Loucy (cell line): ENCODE data around the gene TOM1L2.

ENCODE experiments used
- H2AFZ ChIP-seq: fragments of 200-600 bp; sonication (generic); 2 replicates; pipeline ENCODE4 v1.6.0; 2016; ENCODE audit warnings: antibody characterized with exemption, mild to moderate bottlenecking, low read length, moderate library complexity
- H3F3A ChIP-seq: fragments of 200-600 bp; 2 replicates; pipeline ENCODE4 v1.6.0; 2016; ENCODE audit warnings: antibody characterized with exemption, low read depth, mild to moderate bottlenecking
- H3K27me3 ChIP-seq: fragments of 200-600 bp; sonication (generic); 2 replicates; pipeline ENCODE4 v1.6.1; 2014; ENCODE audit warnings: low read length, mild to moderate bottlenecking; ENCODE audit not compliant: insufficient read depth, poor library complexity, severe bottlenecking
- H3K36me3 ChIP-seq: fragments of 200-600 bp; sonication (generic); 2 replicates; pipeline ENCODE4 v1.6.1; 2016; ENCODE audit warnings: low read length; ENCODE audit not compliant: insufficient read depth
- H3K4me1 ChIP-seq: fragments of 200-600 bp; sonication (generic); 2 replicates; pipeline ENCODE4 v1.5.1; 2014; ENCODE audit warnings: low read length, mild to moderate bottlenecking; ENCODE audit not compliant: insufficient read depth, poor library complexity, severe bottlenecking
- H3K4me2 ChIP-seq: fragments of 200-600 bp; sonication (generic); 2 replicates; pipeline ENCODE4 v1.6.0; 2014; ENCODE audit warnings: antibody characterized with exemption, low read length, low read depth, mild to moderate bottlenecking; ENCODE audit not compliant: poor library complexity, severe bottlenecking
- H3K4me3 ChIP-seq: fragments of 200-600 bp; sonication (generic); 2 replicates; pipeline ENCODE4 v1.5.1; 2014; ENCODE audit warnings: low read length, mild to moderate bottlenecking, mixed read lengths; ENCODE audit not compliant: poor library complexity, severe bottlenecking
- H3K79me2 ChIP-seq: fragments of 200-600 bp; sonication (generic); 2 replicates; pipeline ENCODE4 v1.6.1; 2014; ENCODE audit warnings: low read length; ENCODE audit not compliant: insufficient read depth
- H3K9ac ChIP-seq: fragments of 200-600 bp; sonication (generic); 2 replicates; pipeline ENCODE4 v1.6.0; 2014; ENCODE audit warnings: mild to moderate bottlenecking, low read depth, low read length, moderate library complexity; ENCODE audit not compliant: poor library complexity, severe bottlenecking
- H3K9me2 ChIP-seq: fragments of 200-600 bp; sonication (generic); replicated peaks from 2 replicates; pipeline ENCODE4 v1.6.1; 2016; ENCODE audit warnings: low read depth, low read length, mixed read lengths
- H3K9me3 ChIP-seq: fragments of 200-600 bp; sonication (generic); 2 replicates; pipeline ENCODE4 v1.6.1; 2014; ENCODE audit warnings: mild to moderate bottlenecking, antibody characterized with exemption, low read length, low read depth; ENCODE audit not compliant: insufficient read depth
- H4K20me1 ChIP-seq: fragments of 200-600 bp; sonication (generic); 2 replicates; pipeline ENCODE4 v1.6.0; 2014; ENCODE audit warnings: antibody characterized with exemption, low read length, mild to moderate bottlenecking; ENCODE audit not compliant: insufficient read depth, poor library complexity, severe bottlenecking
- EZH2phosphoT487 ChIP-seq: fragments of 200-600 bp; IDR thresholded peaks from 2 replicates; pipeline ENCODE4 v1.6.1; 2018; ENCODE audit warnings: antibody characterized with exemption, mild to moderate bottlenecking, moderate library complexity, borderline replicate concordance
- TF ChIP-seq, protein P1 (sequence below): fragments of 200-600 bp; sonication (generic); conservative IDR thresholded peaks from 2 replicates; pipeline ENCODE4 v1.5.1; 2014; ENCODE audit warnings: mild to moderate bottlenecking, antibody characterized with exemption, low read length

Gene TOM1L2

DNA sequence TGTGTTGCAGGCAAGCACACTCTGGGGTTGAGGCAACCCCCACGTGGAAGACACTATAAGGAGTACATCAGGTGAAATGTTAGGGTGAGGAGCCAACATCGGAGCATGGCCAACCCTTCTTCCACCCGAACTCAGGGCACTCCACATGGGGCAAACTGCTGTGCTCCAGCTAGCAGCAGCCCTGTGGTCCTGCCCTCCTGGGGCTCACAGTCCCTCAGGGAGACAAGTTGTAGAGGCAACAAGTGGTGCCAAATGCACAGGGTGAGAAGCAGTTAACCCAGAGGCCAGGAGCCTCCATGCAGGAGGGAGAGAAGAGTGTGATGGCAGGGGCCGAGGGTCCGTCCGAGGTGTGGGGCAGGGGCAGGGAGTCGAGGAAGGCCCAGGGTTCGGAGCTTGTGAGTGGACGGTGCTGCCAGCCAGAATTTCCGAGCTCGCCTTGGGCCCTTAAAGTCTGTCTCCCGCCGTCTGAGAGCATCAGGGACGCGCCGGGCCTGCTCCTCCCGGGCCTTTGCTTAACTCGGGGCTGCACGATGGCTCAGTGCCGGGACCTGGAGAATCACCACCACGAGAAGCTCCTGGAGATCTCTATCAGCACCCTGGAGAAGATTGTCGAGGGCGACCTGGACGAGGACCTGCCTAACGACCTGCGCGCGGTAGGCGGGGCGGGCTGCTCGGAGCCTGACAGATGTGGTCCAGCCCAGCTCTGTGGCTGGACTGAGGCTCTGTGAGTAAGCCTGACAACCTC lies 34.5 kb upstream of the TOM1L2 start:
- Histone ChIP-seq H3K79me2 (no peaks in the 10 kb centered on the region), H4K20me1 (no peaks in the 10 kb centered on the region), H3K9me3 (no peaks in the 10 kb centered on the region), H2AFZ (no peak overlapping the region), H3K4me3 (no peak overlapping the region), H3K4me2 (no peak overlapping the region), H3K4me1 (no peaks in the 10 kb centered on the region), H3F3A (no peaks in the 10 kb centered on the region), H3K27me3 (no peaks in the 10 kb centered on the region), H3K9ac (no peak overlapping the region), H3K9me2 (no peaks in the 10 kb centered on the region), H3K36me3 (no peaks in the 10 kb centered on the region)
- TF ChIP-seq EZH2phosphoT487, result no peak
- TF ChIP-seq, protein P1, sequence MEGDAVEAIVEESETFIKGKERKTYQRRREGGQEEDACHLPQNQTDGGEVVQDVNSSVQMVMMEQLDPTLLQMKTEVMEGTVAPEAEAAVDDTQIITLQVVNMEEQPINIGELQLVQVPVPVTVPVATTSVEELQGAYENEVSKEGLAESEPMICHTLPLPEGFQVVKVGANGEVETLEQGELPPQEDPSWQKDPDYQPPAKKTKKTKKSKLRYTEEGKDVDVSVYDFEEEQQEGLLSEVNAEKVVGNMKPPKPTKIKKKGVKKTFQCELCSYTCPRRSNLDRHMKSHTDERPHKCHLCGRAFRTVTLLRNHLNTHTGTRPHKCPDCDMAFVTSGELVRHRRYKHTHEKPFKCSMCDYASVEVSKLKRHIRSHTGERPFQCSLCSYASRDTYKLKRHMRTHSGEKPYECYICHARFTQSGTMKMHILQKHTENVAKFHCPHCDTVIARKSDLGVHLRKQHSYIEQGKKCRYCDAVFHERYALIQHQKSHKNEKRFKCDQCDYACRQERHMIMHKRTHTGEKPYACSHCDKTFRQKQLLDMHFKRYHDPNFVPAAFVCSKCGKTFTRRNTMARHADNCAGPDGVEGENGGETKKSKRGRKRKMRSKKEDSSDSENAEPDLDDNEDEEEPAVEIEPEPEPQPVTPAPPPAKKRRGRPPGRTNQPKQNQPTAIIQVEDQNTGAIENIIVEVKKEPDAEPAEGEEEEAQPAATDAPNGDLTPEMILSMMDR, result no peak

DNA sequence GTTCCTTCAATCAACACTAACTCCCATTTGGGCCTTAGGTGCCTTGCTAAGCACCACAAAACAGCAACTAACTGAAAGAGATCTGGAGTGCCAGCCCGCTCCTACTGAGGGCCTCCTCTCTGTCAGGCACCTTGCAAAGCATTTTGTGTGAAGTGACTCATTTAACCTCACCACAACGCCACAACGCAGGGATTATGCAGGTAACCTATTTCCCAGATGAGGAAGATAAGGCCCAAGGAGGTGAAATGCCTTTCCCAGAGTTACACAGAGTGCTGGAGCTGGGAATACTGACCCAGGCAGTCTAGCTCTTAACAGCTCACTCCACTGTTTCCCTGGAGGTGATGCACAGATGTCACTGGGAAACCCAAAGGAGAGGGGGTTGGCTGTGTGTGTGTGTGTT lies 33.3 kb upstream of the TOM1L2 start:
- H3F3A ChIP-seq, result no peaks in the 10 kb centered on the region
- H3K4me1 ChIP-seq, result no peaks in the 10 kb centered on the region
- no peak overlapping the region for H3K4me2 ChIP-seq
- H3K9me2 ChIP-seq, result no peaks in the 10 kb centered on the region
- no peaks in the 10 kb centered on the region for H3K9me3 ChIP-seq
- H2AFZ ChIP-seq, result no peak overlapping the region
- no peak for TF ChIP-seq EZH2phosphoT487
- TF ChIP-seq, protein P1, result no peak
- H3K36me3 ChIP-seq, result no peaks in the 10 kb centered on the region
- H4K20me1 ChIP-seq, result no peaks in the 10 kb centered on the region
- no peaks in the 10 kb centered on the region for H3K27me3 ChIP-seq
- no peak overlapping the region for H3K4me3 ChIP-seq
- no peak overlapping the region for H3K9ac ChIP-seq
- no peaks in the 10 kb centered on the region for H3K79me2 ChIP-seq

DNA sequence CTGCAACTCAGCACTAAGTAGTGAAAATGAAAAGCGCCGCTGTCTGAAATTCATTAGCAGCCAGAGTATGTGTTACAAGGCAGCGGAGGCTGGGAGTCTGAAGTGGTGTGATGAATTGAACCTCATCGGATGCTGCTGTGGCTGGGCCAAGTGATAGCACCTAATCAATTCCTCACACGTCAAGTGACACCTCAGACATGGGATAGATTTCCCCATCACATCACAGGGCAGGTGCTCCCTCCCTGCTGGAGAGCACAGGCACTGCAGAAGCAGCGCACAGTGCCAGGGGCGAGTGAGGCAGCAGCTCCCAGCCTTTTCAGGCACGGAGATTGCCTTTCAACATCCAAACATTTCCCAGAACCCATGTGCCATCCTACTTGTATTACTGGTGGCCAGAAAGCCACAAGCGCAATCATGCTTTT lies 32.7 kb upstream of the TOM1L2 start:
- Histone ChIP-seq H3K4me3 (no peak overlapping the region), H3F3A (no peaks in the 10 kb centered on the region), H3K27me3 (no peaks in the 10 kb centered on the region), H3K9me2 (no peaks in the 10 kb centered on the region), H3K4me1 (no peaks in the 10 kb centered on the region), H4K20me1 (no peaks in the 10 kb centered on the region), H3K4me2 (no peak overlapping the region), H3K79me2 (no peaks in the 10 kb centered on the region), H3K9me3 (no peaks in the 10 kb centered on the region), H3K36me3 (no peaks in the 10 kb centered on the region), H3K9ac (no peak overlapping the region), H2AFZ (no peak overlapping the region)
- TF ChIP-seq, protein P1, result no peak; the same call in 1 of the 2 replicates
- no peak for TF ChIP-seq EZH2phosphoT487
